HG03354 (cell line): ENCODE measurements around the gene MEIS2.

Experiments used
- ATAC-seq: cut with Tn5 transposase; IDR thresholded peaks from one replicate; pipeline ENCODE4 v1.9.1; 2021; ENCODE audit warnings: mild to moderate bottlenecking; ENCODE audit not compliant: unreplicated experiment, poor library complexity, severe bottlenecking

The MEIS2 gene

DNA sequence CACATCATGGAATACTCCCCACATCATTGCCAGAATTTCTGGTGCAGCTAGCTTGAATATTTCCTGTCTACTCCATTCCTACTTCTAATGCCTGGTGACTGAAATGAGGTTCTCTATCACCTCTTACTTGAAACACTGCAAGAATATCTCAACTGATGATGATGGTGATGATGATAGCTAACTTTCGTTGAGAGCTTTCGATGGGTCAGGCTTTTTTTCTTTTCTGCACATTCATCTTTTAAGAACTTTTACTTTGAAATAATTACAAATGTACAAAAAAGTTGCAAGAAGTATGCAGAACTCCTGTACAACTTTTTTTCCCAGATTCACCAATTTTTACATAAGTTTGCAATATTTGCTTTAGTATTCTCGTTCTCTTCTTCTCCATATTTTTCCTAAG lies 233.5 kb downstream of the MEIS2 start:
- no peak for ATAC-seq

DNA sequence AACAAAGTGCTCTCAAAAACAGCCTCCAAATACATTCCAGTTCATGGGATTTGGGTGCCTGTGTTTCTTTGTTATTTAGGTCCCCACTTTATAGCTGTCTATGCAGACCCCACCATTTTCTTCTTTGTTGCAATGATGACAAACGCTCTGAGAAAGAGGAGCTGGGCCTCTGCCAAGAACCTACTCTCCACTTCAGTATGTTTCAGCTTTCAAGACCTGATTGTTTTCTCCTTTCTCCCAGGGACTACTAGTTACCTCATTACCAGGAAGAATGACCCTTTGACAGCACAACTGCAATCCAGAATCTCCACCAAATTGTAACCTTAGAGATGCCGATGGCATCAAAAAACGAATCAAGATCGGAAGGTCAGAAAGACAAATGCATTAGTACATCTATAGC lies 236.8 kb downstream of the MEIS2 start:
- no peak for ATAC-seq

DNA sequence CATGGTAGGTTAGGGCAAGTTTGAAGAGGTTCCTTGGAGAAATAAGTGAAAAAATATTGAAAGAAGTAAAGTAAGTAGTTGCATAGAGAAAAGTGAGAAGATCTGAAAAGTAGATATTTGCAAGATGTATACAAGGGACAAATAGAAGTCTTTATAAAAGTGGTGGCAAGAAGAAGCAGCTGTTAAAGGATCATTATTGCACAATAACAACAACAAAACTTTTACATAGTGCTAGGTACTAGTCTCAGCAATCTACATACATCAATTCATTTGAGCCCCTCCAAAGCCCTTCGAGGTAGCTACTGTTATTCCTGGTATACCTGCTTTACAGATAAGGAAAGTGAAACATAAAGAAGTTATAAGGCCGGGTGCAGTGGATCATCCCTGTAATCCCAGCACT lies 239.6 kb downstream of the MEIS2 start:
- ATAC-seq = no peak

- no peak for ATAC-seq
These were observed 241.9 kb downstream of the MEIS2 start for GRCh38 chr15:36858423-36858822.

DNA sequence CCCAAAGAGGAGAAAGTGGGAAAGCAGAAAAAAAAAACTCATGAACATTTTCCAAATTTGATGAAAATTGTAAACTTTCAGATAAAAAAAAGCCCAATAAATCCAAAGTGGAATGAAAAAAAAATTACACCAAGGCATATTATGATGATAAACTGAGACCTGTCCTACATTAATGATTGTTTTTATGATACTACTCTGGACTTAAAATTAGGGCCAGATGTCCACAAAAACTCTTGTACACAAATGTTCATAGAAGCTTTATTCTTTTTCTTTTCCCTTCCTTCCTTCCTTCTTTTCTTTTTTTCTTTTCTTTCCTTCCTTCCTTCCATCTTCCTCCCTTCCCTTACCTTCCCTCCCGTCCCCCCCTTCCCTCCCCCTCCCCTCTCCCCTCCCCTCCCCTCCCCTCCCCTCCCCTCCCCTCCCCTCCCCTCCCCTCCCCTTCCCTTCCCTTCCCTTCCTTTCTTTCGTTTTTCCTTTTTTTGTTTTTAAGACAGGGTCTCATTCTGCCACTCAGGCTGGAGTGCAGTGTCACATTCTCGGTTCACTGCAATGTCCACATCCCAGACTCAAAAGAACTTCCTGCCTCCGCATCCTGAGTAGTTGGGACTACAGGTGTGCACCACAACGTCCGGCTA lies 243.9 kb downstream of the MEIS2 start:
- ATAC-seq = no peak

DNA sequence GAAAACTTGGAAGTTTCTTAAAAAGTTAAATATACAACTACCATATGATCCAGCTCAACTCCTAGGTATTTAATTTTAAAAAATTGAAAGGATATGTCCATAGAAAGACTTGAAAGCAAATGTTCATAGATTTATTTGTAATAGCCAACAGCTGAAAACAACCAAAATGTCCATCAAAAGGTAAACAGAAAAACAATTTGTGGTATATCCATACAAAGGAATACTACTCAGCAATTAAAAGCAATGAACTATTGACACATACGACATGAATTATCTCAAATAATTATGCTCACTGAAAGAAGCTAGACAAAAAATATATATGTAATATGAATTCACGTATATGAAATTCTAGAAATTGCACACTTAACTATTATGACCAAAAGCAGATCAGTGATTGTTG lies 249.5 kb downstream of the MEIS2 start:
- ATAC-seq = no peak

DNA sequence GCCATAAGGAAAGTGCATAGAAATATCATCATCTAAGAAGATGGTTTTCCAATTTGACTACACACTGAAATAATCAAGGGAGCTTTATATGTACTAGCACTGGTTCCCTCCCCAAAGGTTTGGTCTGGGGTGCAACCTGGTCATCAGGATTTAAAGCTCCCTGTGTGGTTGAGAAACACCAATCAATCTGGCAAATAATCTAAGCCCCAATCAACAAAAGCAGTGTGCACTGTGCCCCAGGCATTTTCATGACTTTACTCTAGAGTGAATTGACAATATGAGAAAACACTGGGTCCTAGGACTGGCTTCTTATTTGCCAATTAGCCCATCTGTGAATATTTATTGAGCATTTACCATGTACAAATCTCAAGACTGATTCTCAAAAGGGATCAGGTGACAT lies 255.1 kb downstream of the MEIS2 start:
- no peak for ATAC-seq

DNA sequence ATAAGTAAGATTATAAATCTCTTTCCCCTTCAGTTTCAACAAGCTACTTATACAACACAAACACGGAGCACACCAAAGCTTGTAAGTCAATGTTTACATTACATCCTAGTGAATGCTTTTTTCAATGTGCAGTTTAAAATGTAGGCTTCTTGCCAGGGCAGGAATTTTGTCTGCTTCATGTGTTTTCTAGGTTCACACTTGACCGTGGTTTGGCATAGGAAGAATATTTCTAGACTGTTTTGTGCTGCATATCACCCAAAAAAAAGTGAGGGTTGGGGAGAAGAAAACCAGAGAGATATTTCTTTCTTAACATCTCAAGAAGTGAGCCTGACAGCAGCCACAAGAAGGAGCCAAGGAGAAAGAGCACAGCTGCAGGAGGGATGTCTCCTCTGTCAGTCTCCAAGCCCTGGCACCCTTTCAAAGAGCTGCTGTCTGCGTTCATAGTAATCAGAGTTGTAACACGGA lies 255.8 kb downstream of the MEIS2 start:
- ATAC-seq = no peak

- ATAC-seq = no peak
These were observed 256.5 kb downstream of the MEIS2 start for GRCh38 chr15:36843822-36844221.

- ATAC-seq = no peak
These were observed 259.2 kb downstream of the MEIS2 start for GRCh38 chr15:36841193-36841592.
